ENCODE results near the gene PTPRD. TPM values are rescaled to one million over a fixed set of nuclear protein-coding genes. Genes with fewer than 3 reads are reported as not detected.

The PTPRD gene
- total and polyA plus RNA-seq, 9 of the 15 experiments (the other 6 are each of a cell fraction or from before 2014, with no cell fraction given): 0.11 TPM; not detected in 8

DNA sequence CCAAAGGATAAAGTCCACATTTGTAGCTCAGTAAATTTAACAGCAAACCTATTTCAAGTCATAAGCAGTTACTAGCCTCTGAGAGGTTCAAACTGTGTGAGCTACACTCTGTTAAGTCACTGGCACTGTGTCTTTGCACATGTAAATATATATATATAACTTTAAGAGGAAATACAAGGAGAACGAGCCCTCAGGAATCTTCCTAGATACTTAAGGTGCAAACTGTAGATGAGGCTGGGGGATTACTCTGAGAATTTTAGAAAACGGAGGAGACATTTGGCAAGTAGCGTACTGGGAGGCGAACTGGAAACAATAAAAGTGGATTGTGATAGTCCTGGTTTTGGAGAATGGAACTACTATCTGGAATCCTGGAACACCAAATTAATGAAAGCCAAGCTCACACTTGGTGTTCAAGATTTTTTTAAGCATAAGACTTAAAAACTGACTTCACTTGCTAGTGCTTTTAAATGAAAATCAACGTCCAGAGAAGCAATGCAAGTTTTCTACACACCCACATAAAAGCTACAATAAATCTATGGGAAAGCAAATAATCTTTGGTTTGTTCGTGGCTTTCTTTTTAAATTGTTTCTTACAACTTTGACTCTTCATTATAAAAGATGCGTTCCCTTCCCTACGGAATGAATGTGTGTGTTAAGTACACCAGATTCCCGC lies 1756.3 kb downstream of the PTPRD start:
- Histone ChIP-seq H3K4me2 (ENCODE audit: insufficient read depth, low read length) (no peak overlapping the region), H4K20me1 (replicated peaks; ENCODE audit: control insufficient read depth, insufficient read depth, low read length) (no peaks in the 10 kb centered on the region), H3K9me1 (ENCODE audit: control insufficient read depth, insufficient read depth, low read length) (no peaks in the 10 kb centered on the region), H3K4me1 (replicated peaks in 1 of 2; ENCODE audit: control insufficient read depth in 2 of 2, insufficient read depth in 2 of 2, low read length in 2 of 2) (no peaks in the 10 kb centered on the region), H3K9ac (ENCODE audit: insufficient read depth in 1 of 2, low read depth in 2 of 2, low read length in 2 of 2) (no peak overlapping the region), H2AFZ (ENCODE audit: low read depth, low read length) (no peak overlapping the region), H3K27ac (ENCODE audit: extremely low read depth, low read depth, low read length) (no peak overlapping the region), H3K36me3 (ENCODE audit: control insufficient read depth, insufficient read depth, low read length) (no peaks in the 10 kb centered on the region), H3K9me3 (replicated peaks; ENCODE audit: control insufficient read depth, insufficient read depth, low read depth, low read length) (no peaks in the 10 kb centered on the region), H3K79me2 (ENCODE audit: control insufficient read depth, insufficient read depth, low read length) (no peaks in the 10 kb centered on the region), H3K27me3 (ENCODE audit: control insufficient read depth in 2 of 2, insufficient read depth in 2 of 2, low read length in 2 of 2) (no peaks in the 10 kb centered on the region), H3K4me3 (no peak overlapping the region)
- POLR2A ChIA-PET: no interaction called here
- TF ChIP-seq ESRRB (CRISPR knock-in tag; IDR thresholded peaks at IDR 0.05; ENCODE audit: borderline replicate concordance) (no peak), PHF8 (IDR thresholded peaks at IDR 0.05; ENCODE audit: borderline replicate concordance, low read length) (no peak), HIVEP1 (CRISPR knock-in tag; IDR thresholded peaks at IDR 0.05) (no peak), POLR2H (tag; IDR thresholded peaks at IDR 0.05; ENCODE audit: low read depth) (no peak), MEF2A (IDR thresholded peaks at IDR 0.05; ENCODE audit: control insufficient read depth, low read depth, low read length) (no peak)
- TF ChIP-seq, protein P1, sequence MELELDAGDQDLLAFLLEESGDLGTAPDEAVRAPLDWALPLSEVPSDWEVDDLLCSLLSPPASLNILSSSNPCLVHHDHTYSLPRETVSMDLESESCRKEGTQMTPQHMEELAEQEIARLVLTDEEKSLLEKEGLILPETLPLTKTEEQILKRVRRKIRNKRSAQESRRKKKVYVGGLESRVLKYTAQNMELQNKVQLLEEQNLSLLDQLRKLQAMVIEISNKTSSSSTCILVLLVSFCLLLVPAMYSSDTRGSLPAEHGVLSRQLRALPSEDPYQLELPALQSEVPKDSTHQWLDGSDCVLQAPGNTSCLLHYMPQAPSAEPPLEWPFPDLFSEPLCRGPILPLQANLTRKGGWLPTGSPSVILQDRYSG (tag; conservative IDR thresholded peaks at IDR 0.05; ENCODE audit: low read depth): no peak
- CTCF ChIA-PET (ENCODE audit: low intra/inter-chr PET ratio): no interaction called here
- DNase-seq (ENCODE audit: extremely low read depth in 1 of 4, low spot score in 3 of 4) (no peak), ATAC-seq (no peak), FAIRE-seq (no peak)
- 1% methylated on average over 8 of the region's 9 CpGs for WGBS (ENCODE audit: insufficient coverage, low coverage, missing lambda C conversion rate)
- intact Hi-C loops (cut with micrococcal nuclease): no loop called here
- BruUV-seq (replicated peaks): no TSS peak
- in situ Hi-C loops (cut with MboI): no loop called here
